Nephron progenitor cell (in vitro differentiated cells): Measurements from ENCODE around the gene SGCG.
"Not testable (repeated sequence)": the region's sequence is repeated elsewhere in the genome, so short reads cannot be mapped to it uniquely, and the experiment has no call there.

Experiments
- DNase-seq: peaks from one replicate; pipeline ENCODE4 v3.0.0; 2021
- H3K27ac Mint-ChIP-seq: 2 replicates; pipeline ENCODE4 v1.8.0; 2021; ENCODE audit warnings: mild to moderate bottlenecking, moderate library complexity, mixed read lengths
- H3K27me3 Mint-ChIP-seq: 2 replicates; pipeline ENCODE4 v1.8.0; 2021; ENCODE audit warnings: mild to moderate bottlenecking, low read depth, mixed read lengths; ENCODE audit not compliant: poor library complexity
- H3K36me3 Mint-ChIP-seq: 2 replicates; pipeline ENCODE4 v1.8.0; 2021; ENCODE audit warnings: low read depth, mixed read lengths
- H3K4me1 Mint-ChIP-seq: 2 replicates; pipeline ENCODE4 v1.8.0; 2021; ENCODE audit warnings: mixed read lengths
- H3K4me3 Mint-ChIP-seq: 2 replicates; pipeline ENCODE4 v1.8.0; 2021; ENCODE audit warnings: mild to moderate bottlenecking, moderate library complexity, mixed read lengths
- H3K9me3 Mint-ChIP-seq: 2 replicates; pipeline ENCODE4 v1.8.0; 2021; ENCODE audit warnings: mild to moderate bottlenecking, moderate library complexity, mixed read lengths
- TF ChIP-seq, protein P1 (sequence below): fragments of 200-600 bp; sonication (generic); IDR thresholded peaks from 2 replicates; pipeline ENCODE4 v1.5.0; 2021; ENCODE audit warnings: antibody characterized with exemption

SGCG gene

DNA sequence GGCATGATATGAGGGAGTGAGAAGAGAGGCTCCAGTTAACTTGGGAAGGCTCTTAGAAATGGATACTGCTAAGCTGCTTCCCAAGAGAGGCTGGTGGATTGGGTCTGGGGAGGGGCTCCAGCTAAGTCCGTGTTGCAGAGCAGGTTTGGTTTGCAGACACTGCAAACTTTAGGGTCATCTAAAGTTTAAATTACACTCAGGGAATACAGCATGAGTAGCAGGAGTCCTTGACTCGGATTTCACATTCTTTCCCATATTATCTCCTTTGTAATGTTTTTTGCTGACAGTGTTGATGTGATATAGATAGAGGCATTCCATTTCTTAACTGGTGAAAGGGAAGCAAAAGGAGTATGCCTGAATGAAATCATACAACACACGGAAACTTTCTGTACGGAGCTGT, 31.9 kb downstream of the SGCG start:
- H3K9me3 Mint-ChIP-seq: peaks cover 26% of the 10 kb centered on the region
- TF ChIP-seq, protein P1, sequence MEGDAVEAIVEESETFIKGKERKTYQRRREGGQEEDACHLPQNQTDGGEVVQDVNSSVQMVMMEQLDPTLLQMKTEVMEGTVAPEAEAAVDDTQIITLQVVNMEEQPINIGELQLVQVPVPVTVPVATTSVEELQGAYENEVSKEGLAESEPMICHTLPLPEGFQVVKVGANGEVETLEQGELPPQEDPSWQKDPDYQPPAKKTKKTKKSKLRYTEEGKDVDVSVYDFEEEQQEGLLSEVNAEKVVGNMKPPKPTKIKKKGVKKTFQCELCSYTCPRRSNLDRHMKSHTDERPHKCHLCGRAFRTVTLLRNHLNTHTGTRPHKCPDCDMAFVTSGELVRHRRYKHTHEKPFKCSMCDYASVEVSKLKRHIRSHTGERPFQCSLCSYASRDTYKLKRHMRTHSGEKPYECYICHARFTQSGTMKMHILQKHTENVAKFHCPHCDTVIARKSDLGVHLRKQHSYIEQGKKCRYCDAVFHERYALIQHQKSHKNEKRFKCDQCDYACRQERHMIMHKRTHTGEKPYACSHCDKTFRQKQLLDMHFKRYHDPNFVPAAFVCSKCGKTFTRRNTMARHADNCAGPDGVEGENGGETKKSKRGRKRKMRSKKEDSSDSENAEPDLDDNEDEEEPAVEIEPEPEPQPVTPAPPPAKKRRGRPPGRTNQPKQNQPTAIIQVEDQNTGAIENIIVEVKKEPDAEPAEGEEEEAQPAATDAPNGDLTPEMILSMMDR: no peak
- no peak for DNase-seq
- H3K4me1 Mint-ChIP-seq: peaks cover 7% of the 10 kb centered on the region
- H3K4me3 Mint-ChIP-seq: no peak overlapping the region
- H3K27ac Mint-ChIP-seq: no peak overlapping the region
- peaks cover 5% of the 10 kb centered on the region for H3K36me3 Mint-ChIP-seq
- H3K27me3 Mint-ChIP-seq: no peaks in the 10 kb centered on the region

DNA sequence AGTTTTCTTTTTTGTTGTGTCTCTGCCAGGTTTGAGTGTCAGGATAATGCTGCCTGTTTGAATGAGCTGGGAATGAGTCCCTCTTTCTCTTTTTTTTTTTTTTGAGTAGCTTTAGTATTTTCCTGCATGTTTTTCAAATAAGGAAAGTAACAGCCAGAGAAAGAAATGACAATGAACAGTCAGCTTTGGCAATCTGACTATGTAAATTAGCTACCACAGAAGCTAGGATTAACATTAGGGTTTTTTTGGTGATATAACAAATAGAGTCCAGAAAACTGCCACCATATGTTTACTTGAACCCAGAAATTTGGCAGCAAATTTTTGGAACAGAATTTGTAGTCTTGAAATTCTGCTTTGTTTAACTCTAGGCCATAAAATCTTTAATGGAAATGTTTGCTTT, 50.5 kb downstream of the SGCG start:
- DNase-seq: no peak
- Mint-ChIP-seq H3K4me3 (no peak overlapping the region), H3K27ac (no peak overlapping the region), H3K27me3 (peaks cover 3% of the 10 kb centered on the region), H3K4me1 (no peaks in the 10 kb centered on the region), H3K9me3 (no peaks in the 10 kb centered on the region), H3K36me3 (no peaks in the 10 kb centered on the region)
- TF ChIP-seq, protein P1: no peak

DNA sequence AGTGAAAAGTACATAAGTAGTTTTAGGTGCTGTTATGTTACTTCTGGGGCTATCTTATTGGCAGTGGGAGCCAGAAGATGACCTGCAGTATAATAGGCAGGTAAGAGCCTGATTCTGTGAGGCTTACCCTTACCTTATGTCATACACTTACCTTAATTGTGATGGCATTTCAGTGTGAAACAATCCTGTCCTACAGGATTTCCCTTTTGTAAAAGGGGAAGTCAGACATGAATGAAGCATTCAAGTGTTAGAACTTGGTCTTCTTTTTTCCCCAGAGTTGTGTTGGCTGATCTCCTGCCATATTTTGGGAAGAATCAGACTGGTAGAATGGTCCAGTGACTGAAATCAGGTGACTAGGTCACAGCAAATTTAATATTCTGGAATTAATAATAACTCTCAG, 55.2 kb downstream of the SGCG start:
- Mint-ChIP-seq H3K4me1 (no peaks in the 10 kb centered on the region), H3K36me3 (no peaks in the 10 kb centered on the region)
- TF ChIP-seq, protein P1: no peak

DNA sequence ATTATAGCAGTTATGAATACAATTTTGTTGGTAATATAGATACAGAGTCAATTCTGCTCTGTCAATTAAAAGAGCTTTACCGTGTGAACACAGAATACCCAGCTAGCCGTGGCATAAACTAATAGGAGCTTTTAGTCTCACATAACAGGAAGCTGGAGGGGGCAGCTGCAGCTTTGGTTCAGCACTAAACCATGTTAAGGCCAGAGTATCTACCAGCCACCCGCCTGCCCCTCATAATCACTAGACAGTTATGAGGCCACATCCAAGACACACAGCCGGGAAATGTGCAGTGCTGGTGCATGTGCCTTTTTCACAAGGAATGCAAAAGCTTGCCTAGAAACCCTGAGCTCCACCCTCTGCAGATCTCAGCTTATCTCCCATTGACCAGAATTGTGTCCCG, 62.3 kb downstream of the SGCG start:
- no peak for DNase-seq

More for the DNA sequence above, 55.2 kb downstream of the SGCG start:
- DNase-seq: no peak
- Mint-ChIP-seq H3K9me3 (no peaks in the 10 kb centered on the region), H3K27ac (no peak overlapping the region), H3K27me3 (no peaks in the 10 kb centered on the region), H3K4me3 (no peak overlapping the region)

DNA sequence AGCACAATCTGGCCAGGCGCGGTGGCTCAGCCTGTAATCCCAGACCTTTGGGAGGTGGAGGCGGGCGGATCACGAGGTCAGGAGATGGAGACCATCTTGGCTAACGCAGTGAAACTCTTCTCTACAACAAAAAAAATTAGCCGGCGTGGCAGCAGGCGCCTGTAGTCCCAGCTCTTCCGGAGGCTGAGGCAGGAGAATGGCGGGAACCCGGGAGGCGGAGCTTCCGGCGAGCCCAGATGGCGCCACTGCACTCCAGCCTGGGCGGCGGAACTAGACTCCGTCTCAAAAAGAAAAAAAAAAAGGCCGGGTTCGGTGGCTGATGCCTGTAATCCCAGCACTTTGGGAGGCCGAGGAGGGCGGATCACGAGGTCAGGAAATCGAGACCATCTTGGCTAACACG, 67.6 kb downstream of the SGCG start:
- H3K27ac Mint-ChIP-seq, DNase-seq, H3K27me3 Mint-ChIP-seq, H3K9me3 Mint-ChIP-seq, H3K4me1 Mint-ChIP-seq, H3K36me3 Mint-ChIP-seq, H3K4me3 Mint-ChIP-seq: not testable (repeated sequence)

More for the DNA sequence above, 62.3 kb downstream of the SGCG start:
- peaks cover 4% of the 10 kb centered on the region for H3K9me3 Mint-ChIP-seq
- H3K36me3 Mint-ChIP-seq: no peaks in the 10 kb centered on the region
- H3K27ac Mint-ChIP-seq: no peak overlapping the region
- no peak overlapping the region for H3K4me3 Mint-ChIP-seq
- H3K27me3 Mint-ChIP-seq: peaks cover 4% of the 10 kb centered on the region
- TF ChIP-seq, protein P1: no peak
- peaks cover 4% of the 10 kb centered on the region for H3K4me1 Mint-ChIP-seq

DNA sequence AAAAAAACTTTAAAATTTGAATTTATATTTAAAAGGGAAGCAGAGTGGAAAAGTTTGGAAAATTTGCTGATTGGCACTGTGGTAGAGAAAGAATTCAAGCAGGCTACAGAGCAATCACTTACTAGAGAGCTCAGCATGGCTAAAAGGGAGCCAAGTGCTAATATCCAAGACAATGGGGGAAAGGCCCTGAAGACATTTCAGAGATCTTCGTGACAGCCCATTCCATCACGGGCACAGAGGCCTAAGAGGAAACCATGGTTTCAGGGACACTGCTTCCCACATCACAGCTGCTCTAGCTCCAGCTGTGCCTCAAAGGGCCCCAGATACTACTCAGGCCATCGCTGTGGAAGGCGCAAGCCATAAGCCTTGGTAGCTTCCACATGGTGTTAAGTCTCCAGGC, 73.7 kb downstream of the SGCG start:
- peaks cover 25% of the 10 kb centered on the region for H3K9me3 Mint-ChIP-seq
- no peak overlapping the region for H3K27ac Mint-ChIP-seq

More for the DNA sequence above, 73.7 kb downstream of the SGCG start:
- Mint-ChIP-seq H3K4me1 (no peaks in the 10 kb centered on the region), H3K4me3 (no peak overlapping the region), H3K27me3 (no peaks in the 10 kb centered on the region), H3K36me3 (no peaks in the 10 kb centered on the region)
- no peak for DNase-seq
- TF ChIP-seq, protein P1: no peak
